RPMI7951 (cell line): ENCODE results near the gene ACAD11. TPM values are rescaled to one million over a fixed set of nuclear protein-coding genes. Genes with fewer than 3 reads are reported as not detected.

ENCODE experiments used
- DNase-seq: peaks from one replicate; pipeline ENCODE4 v3.0.0-alpha.2; 2012; ENCODE audit warnings: low read depth
- total RNA-seq: library from RNA; depleted of rRNA; stranded (reverse); fragments of >200 nt; shearing (Covaris generic); gene quantifications from 2 replicates; pipeline ENCODE4 v1.2.3, GENCODE V29; 2014

ACAD11 gene
- total RNA-seq, 1 experiment from 2014 or later = 18.4 TPM

DNA sequence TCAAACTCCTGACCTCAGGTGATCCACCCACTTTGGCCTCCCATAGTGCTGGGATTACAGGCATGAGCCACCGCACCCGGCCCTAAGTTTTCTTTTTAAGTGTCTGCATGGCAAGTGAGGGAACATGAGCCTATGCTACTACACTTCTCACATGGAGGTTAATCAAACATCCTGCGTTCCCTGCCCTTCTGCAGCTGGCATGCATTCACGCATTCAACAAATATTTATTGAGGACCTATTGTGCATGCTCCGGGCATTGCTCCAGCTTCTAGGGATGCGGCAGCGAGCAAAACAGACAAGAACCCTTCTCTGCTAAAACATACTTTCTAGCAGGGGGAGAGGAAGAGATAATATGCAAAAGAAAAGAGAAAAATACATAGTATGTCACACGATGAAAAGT lies 105.2 kb downstream of the ACAD11 start:
- peak; percentile 4 for DNase-seq

DNA sequence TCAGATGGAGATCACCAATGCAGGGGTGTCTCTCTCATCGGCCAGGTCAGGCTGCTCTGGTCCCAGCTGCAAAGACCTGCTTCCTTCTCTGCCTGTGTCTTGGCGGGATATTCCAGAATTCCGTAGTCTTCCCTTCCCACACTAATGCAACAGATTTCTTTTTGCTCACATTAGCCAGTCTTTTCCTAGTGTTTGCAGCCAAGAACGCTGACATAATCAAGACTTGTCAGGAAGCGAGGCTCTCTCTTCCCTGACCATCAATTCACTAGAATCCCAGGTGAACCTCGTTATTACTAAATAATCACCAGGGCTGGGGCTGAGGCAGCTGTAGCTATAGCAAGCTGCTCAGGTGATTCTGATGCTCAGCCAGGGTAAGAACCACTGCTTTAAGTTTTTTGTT lies 105.8 kb downstream of the ACAD11 start:
- DNase-seq = no peak

DNA sequence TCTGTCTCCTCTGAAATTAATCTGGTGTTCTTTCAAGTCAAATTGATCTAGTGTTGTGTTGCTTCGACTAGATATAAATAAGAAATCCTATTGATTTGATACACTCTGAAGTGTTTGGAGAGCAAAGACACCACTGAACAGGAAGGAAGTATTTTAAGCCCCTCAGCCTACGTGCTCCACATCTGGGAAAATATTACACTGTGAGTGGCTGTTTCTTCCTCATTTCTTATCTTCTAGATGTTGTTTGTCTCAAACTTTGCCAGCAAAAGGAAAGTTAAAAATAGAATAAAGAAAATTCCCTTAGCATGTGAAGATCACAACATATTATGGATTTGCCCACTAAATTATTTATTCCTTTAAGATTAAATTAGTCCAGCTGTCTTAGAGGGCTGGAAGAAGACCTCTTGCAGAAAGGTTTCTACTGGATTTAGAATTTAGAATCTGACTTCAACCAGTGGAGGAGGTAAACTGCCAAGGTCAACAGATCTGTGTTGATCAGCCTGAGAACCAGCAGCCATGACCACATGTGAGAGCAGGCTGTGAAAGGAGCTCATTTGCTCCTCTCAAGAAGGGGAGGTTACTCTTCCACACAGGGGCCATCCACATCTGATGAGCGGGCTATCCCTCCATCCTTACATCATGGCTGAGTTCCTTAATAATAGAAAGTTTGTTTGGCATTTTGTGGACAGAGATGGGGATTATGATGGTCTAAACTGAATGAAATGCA lies 108.9 kb downstream of the ACAD11 start:
- peak; percentile 6 for DNase-seq

DNA sequence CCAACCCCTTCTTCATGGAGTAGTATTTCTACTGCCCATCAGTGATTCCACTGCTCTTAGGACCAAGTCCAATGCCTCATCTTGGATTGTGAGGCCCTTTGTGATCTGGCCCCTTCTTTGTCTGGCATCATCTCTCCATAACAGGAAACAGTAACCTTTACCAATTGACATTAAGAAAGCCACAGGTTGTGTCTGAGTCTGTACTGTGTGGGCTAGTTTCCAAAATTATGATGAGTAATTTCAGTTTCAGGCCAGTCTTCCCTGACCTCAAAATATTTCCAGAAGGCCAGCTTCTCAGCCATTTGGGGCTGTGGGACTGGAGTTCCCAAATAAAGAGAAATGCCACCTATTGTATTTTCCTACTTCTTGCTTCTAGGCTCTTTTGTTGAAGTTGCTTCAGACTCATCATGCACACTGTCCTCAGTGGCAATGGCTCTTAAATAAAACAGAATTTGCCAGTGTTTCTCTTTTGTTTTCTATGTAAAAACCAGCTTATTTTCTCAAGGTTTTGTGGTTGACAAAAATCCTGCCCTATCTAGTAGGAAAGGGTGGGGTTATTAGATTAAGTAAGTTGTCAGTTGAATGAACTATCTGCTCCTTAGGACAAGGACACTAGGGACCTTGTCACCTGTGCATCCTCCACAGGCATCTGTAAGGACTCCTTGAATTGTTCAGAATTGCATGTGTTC lies 109.6 kb downstream of the ACAD11 start:
- peak; percentile 82 for DNase-seq

DNA sequence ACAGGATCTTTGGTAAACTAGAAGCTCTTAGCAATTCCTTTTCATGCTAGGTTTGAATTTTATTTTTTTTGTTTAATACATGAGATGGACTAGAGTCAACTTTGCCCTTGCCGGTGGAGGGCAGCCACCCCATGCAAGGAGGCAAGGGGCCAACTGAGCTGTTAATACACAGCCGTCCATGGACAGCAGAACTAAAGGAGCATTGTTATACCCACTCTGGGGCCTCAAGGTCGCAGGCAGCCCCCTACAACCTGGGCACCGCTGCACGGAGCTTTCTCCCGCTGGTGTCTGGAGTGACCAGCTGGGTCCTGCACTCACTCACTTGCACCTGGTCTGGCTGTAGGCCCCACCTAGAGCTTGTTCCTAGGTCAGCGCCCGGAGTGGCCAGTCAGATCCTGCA lies 110.4 kb downstream of the ACAD11 start:
- DNase-seq = no peak

DNA sequence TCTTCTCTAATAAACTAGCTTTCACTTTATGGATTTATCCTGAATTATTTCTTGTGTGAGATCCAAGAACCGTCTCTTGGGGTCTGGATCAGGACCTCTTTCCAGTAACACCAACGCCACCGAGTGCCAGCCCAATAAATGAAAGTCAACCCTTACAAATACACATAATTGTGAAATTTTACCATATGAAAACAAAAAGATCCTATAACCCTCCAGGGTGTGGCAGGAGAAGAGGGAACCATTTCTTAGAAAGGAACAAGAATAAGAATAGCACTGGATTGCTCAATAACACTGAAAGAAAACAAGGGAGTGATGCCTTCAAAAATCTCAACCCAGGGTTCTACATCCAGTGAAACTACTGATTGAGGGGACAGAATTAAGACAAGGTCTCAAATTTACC lies 114.1 kb downstream of the ACAD11 start:
- no peak for DNase-seq

DNA sequence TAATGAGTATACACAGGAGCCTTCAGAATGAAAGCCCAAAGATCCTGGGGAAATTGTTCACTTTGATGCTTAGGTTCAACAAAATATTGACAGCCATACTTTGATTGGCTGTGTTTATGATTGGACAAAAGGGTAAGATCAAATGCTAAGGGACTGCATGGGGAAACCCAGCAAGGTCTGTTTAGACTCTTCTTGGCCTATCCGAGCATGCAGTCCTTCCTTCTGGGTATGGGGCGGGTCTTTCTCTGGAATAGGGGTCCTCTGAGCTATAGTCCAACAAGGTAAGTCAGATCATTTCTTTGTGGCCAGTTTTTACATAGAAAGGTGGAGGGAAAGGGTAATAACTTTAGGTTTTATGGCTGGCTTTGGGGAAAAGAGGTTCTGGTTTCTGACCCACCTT lies 115.5 kb downstream of the ACAD11 start:
- DNase-seq = no peak

DNA sequence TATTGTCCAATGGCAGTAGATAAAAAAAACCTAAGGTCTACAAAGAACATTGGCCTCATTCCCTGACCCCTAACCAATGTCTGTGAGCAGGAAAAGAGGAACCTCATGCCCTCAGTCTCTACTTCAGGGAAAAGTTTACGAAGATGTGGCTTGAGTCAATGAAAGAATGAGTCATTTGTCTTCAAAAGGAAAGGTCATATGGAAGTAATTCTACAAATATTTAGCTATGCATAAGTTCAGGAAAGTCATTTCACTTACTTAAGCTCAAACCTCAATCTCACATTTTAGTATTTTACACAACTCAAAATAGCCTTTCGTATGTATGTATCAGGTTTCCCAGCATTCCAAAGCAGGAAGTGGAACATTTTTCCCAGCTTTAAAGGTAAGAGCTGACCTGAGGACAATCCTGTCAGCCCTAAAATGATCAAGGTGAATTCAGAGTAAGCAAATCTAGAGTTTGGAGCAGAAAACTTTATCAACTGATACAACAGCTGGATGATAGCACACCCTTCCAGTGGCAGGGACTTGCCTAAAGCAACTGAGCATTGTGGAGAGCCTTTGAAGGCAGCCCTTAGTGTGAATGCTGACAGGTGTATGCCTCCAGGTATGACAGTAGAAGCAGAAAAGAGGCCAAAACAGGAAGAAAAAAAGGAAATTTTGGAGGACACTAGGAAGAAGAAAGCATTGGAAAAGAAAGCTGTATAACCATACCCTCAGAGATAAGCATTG lies 116.4 kb downstream of the ACAD11 start:
- DNase-seq = peak; percentile 94

DNA sequence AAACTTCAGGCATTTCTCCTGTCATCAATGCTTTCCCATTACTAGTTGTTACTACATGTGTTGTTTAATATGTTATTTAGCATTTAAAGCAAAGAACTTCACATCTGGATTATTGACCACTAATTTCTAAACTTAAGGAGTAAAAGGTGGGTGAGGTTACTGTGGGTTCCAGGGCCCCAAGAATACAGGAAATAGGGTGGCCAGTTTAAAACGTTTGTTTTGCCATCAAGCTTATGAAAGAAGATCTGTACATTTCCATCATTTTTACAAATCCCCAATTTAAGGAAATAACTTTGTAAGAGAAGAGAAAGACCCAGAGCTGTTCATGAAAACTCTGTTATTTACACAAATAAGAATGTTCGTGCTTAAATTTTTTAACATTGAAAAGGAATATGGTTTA lies 117.0 kb downstream of the ACAD11 start:
- no peak for DNase-seq

DNA sequence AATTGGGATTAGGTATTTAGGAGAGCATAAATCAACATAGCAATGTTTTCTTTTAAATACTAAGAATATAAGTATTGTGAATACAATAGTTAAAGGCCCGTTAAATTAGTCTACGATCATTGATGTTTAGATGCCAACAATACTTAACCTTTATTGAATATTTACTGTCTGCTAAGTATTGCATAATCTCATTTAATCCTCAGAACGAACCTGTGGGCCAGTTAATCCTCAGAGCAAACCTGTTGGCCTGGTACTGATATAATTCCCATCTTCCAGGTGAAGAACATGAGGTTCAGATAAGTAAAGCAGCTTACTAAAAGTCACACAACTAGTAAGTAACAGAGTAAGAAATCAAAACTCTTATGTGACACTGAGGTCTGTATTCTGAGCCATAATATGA lies 119.9 kb downstream of the ACAD11 start:
- DNase-seq = no peak

DNA sequence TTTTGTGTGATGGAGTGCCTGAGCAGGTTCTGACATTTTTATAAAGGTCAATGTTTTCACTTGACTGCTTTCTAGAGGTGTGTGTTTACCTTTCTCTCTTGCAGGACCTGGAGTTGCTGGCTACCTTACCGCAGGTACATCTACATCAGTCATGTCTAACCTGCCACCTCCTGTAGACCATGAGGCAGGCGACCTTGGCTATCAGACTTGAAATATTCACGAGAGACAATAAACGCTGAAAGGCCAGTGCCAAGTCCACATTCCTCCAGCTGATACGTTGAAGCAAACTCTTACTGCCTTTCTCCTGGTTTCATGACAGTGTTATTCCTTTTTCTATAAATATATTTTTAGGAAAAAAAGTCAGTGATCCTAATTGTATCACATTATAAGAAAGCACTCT lies 121.5 kb downstream of the ACAD11 start:
- DNase-seq = no peak

DNA sequence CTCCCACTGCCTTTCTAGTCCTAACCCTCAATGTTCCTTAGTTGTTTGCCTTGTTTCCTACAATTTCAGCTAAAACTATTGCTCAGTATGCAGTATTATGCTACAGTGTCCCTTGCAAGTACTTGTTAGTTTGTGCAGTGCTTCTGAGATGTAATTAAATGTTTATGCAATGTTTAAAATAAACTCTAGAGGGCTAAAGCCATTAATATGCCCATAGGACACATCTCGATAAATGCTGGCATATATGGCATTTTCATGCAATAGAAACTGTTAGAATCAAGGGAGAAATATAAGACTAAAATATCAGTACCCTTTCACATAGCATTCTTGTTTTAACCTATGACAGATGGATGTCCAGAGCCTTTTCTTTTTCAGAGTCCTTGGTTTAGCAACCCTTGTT lies 122.3 kb downstream of the ACAD11 start:
- DNase-seq = no peak

DNA sequence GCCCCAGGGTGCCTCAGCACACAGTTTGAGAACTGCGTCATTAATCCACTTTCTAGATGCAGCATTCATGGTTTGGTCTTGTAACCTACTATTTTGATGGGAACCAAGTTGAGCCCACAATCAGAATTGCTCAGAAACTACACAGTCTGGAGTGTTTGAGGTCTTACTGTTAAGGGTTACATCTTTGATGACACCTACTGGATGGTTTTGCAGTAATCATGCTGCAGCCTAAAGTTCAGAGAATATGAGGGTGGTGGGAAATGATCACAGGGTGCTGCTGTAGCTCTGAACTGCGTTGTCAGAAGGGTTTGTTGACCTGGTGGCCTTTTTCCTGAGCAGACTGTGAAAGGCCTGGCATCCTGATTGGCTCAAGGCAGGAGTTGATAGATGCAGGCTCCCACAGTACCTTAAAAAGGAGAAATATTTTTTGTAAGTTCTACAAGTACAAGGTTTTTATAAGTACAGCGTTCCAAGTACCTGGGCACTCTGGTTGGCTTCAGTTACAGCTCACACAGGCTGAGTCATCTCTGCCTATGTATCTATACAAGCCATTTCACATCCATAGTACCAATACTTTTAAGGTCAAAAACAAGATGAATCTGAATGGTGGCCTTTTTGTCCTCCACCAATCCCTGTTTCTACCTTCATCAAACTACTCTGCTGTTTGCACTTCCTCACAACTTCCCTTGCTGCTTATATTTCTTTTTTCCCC lies 123.0 kb downstream of the ACAD11 start:
- no peak for DNase-seq

DNA sequence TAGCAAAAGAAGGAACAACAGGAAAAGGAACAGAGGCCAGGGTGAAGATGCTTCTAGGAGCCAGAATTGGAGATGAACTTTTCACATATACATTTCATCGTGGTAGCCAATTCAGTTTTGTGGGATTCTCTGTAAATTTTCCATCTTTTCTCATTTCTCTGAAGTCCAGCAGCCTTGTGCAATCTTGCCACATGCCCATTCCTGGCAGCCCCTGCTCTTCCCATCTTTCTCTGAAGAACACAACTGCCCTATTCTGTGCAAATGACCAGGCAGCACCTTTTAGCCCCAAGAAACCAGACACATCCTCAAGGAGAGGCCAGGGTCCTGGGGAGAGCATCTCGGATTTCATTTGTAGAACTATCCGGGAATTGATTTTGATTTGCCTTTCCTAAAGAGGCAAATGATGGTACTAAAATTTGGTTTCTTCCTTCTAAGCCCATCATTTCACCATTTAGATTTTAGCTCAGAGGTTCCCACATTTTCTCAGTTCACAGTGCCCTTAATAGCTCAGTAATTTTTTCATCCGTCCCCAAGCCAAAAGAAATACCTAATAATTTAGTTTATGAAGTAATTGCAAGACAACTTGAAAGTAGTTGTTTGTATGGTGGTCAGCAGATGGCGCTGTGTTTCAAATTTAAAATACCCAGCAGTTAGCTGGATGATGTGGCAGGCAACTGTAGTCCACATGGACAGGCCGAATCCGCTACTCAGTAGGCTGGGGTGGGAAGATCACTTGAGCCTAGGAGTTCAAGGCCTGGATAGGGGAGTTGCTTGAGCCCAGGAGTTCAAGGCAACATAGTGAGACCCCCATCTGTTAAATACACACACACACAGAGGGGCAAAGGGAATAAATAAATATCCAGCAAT lies 123.8 kb downstream of the ACAD11 start:
- DNase-seq = peak; percentile 77

DNA sequence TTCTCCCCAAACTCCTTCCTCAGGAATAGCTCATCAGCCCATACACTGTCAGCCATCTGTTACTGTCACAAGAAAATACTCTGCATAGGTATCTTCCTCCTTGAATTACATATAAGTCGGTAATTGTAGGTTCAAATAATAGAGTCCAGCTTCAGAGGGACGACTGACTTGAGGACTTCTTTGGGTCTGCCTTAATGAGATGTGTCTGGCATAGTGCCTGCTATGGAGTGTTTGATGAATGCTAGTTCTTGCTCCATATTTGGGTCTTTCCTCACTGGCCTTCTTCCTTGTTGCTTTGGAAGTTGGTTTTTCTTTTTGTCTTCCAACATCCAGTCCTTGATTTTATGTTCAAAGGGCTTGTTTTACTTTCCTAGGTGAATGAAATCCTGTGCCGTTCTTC lies 129.0 kb downstream of the ACAD11 start:
- no peak for DNase-seq

DNA sequence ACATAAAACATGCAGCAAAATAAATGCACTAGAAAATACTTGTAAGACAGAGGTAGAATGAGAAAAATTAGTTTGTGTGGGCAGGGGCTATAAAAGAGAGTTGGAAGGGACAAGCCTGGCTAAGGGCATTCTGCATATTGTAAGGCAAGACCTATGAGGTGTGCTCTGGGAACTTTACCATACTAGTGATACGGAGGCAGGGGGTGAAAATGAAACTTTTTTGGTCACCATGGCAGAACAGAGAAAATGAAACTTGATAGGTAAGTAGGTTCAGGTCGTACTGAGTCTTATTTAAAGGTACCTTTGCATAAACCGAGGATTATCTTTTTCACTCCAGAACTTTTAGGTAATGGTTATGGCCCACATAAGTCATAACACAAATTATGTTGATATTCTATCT lies 137.3 kb downstream of the ACAD11 start:
- DNase-seq = no peak

DNA sequence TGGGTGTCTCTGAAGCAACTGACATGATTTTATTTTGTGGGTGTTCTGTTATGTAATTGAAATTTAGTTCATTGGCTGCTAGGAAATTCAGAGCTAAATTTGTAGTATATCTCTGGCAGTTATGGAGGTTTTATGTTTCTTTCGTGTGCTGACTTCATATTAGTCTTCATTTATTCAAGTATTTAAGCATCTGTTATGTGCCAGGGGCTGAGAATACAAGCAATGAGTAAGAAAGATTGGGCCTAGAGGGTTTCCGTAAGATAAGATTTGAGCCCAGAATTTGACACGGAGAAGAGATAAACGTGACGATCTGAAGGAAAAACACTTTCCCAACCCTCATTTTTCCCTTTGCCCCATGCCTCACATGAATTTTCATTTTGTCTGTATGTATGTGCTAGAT lies 137.7 kb downstream of the ACAD11 start:
- DNase-seq = no peak

DNA sequence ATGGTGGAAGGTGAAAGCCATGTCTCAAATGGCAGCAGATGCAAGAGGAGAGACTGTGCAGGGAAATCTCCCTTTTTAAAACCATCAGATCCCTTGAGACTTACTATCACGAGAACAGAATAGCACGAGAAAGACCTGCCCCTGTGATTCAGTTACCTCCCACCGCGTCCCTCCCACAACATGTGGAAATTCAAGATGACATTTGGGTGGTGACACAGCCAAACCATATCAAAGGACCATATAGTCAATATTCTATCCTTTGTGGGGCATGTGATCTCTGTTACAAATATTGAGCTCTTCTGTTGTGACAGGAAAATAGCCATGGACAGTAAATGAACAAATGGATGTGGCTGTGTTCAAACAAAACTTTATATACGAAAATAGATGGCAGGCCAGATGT lies 139.7 kb downstream of the ACAD11 start:
- no peak for DNase-seq

DNA sequence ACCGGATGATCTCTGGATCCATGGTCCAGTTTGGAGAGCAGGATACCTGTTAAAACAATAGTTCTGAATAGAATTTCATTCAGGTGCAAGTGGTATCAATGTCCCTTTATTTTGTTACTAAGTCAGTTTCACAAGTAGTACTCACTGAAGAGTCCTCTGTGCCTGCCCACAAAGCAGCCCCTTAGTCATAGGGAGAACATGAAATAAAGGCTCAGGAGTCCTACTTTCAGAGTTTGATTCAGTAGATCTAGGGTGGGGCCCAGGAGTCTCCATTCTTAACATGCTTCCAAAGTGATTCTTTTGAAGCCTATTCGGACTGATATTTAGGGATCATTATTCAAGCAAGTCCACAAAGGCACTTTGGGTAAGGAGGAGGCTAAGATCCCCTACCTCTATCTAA lies 142.3 kb downstream of the ACAD11 start:
- DNase-seq = no peak

DNA sequence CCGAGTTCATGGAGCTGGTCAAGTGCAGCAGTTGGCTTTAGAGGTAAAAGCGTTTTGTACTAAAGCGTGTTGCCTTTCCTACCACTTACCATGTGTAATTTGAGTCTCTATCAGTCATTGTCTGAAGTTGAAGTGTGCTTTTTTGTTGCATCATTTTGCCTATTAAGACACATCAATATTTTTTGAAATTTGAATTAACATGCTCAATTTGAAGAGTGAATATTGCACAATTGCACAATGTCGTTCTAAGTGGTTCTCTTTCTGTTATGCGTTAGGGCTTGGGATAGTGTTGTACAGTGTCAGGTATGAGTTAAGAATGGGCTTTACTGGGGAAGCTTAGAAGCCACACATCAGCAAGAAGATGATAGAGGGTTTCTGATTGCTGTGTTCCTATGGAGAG lies 146.6 kb downstream of the ACAD11 start:
- DNase-seq = no peak

DNA sequence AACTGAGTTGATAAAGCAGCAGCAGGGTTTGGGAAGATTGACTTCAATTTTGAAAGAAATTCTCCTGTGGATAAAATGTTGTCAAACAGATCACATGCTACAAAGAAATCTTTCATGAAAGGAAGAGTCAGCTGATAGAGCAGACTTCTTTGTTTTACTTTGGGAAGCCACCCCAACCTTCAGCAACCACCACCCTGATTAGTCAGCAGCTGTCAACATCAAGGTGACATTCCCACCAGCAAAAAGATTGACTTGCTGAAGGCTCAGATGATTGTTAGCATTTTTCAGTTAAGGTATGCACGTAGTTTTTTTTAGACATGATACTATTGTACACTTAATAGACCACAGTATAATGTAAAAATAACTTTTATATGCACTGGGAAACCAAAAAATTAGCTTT lies 150.1 kb downstream of the ACAD11 start:
- DNase-seq = no peak
